Activated T-helper 1 cell treated with anti-CD3 and anti-CD28 coated beads, Interleukin-12 subunit alpha, Interleukin-12 subunit beta, Interleukin-2, Interleukin-4 antibody, amounts not matched to agents 30 ng/mL and 10 ng/mL and 1 ng/mL, durations not matched to agents 14 hours and 24 hours and 36 hours (primary cell): ENCODE data around the gene SULF2. TPM values are rescaled to one million over a fixed set of nuclear protein-coding genes. Genes with fewer than 3 reads are reported as not detected.

Source experiments
- DNase-seq: peaks from one replicate; pipeline ENCODE4 v3.0.0; 2021; ENCODE audit warnings: low spot score
- H3K27ac Mint-ChIP-seq: one replicate; pipeline ENCODE4 v1.8.0; 2021; ENCODE audit warnings: mild to moderate bottlenecking, mixed read lengths
- H3K27me3 Mint-ChIP-seq: one replicate; pipeline ENCODE4 v1.8.0; 2022; ENCODE audit warnings: mild to moderate bottlenecking, moderate library complexity, mixed read lengths; ENCODE audit not compliant: insufficient read depth
- H3K36me3 Mint-ChIP-seq: one replicate; pipeline ENCODE4 v1.8.0; 2021; ENCODE audit warnings: low read depth, mixed read lengths
- H3K4me1 Mint-ChIP-seq: one replicate; pipeline ENCODE4 v1.8.0; 2021; ENCODE audit warnings: low read depth, mixed read lengths
- H3K4me3 Mint-ChIP-seq: one replicate; pipeline ENCODE4 v1.8.0; 2021; ENCODE audit warnings: mild to moderate bottlenecking, moderate library complexity, mixed read lengths
- H3K9me3 Mint-ChIP-seq: one replicate; pipeline ENCODE4 v1.8.0; 2021; ENCODE audit warnings: mixed read lengths
- intact Hi-C: fragments of 100-400 bp; cut with micrococcal nuclease; formaldehyde crosslinking; loops from one replicate; pipeline ENCODE4 v1.15.1; 2024
- total RNA-seq: library from RNA; stranded (reverse); gene quantifications from 2 replicates; pipeline ENCODE4 v1.2.3, GENCODE V29; 2022

Gene SULF2
- total RNA-seq, 1 donor from 2014 or later, result 0.52 TPM

DNA sequence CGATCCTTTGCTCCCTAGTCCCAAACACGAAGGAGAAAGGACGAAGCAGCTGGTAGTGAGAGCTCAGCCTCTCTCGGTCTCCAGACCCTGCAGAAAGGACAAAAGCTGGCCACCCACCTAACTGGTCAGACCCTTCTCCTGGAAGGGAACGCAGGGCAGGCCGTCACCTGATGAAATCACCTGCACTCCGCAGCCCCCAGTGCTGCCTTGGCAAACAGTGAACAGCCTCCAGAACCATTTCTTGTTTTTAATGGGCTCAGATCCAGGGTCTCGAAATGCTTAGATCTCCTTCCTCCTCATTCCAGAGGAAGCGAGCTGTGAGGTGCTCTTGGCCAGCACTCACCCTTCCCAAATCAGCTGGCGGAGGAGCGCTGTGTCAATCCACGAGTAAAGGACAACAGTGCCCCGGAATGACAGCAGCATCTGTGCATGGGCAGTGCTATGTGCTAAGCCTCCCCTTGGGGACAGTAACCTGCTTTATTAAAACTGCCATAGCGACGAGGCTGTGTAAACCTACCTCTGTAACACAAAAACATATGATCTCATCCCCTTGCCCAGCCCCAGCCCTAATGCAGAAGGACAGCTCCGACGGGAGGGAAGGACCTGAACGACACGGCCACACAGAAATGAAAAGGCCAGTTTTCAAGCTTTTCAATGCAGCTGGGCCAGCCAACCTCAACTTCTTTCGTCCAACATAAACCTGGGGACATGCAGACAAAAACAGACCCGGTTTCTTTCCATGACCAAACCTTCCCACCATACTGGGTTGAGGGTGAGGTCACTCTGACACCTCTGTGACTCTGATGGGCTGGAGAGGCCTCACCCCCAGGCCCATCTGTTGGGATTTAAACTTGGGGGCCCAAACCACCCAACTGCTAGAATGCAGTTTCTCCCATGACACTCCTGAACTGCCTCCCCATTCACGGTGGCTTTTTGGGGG is 43.3 kb downstream of the SULF2 start:
- DNase-seq, result no peak
- intact Hi-C loops, result no loop called here
- H3K36me3 Mint-ChIP-seq, result no peaks in the 10 kb centered on the region
- H3K27me3 Mint-ChIP-seq, result peaks cover 6% of the 10 kb centered on the region
- H3K4me1 Mint-ChIP-seq, result no peaks in the 10 kb centered on the region
- no peak overlapping the region for H3K27ac Mint-ChIP-seq
- no peaks in the 10 kb centered on the region for H3K9me3 Mint-ChIP-seq
- H3K4me3 Mint-ChIP-seq, result no peak overlapping the region

DNA sequence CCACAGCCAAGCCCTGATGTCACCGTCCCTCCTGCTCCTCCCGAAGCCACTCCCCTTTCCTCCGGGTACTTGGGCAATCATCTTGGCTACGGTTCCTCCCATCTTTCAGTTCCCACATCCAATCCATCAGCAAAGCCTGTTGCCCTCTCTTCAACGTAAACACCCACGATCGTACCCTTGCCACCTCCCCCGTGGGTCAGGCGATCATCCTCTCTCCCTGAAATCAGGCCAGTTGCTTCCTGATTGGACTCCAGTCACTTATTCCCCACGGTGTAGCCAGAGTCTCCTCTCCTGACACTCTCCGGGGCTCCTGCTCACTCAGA is 44.5 kb downstream of the SULF2 start:
- no peaks in the 10 kb centered on the region for H3K4me1 Mint-ChIP-seq
- no peak overlapping the region for H3K4me3 Mint-ChIP-seq
- H3K27me3 Mint-ChIP-seq, result peaks cover 6% of the 10 kb centered on the region
- no peak overlapping the region for H3K27ac Mint-ChIP-seq
- H3K36me3 Mint-ChIP-seq, result no peaks in the 10 kb centered on the region
- DNase-seq, result no peak
- intact Hi-C loops, result no loop called here
- H3K9me3 Mint-ChIP-seq, result no peaks in the 10 kb centered on the region

DNA sequence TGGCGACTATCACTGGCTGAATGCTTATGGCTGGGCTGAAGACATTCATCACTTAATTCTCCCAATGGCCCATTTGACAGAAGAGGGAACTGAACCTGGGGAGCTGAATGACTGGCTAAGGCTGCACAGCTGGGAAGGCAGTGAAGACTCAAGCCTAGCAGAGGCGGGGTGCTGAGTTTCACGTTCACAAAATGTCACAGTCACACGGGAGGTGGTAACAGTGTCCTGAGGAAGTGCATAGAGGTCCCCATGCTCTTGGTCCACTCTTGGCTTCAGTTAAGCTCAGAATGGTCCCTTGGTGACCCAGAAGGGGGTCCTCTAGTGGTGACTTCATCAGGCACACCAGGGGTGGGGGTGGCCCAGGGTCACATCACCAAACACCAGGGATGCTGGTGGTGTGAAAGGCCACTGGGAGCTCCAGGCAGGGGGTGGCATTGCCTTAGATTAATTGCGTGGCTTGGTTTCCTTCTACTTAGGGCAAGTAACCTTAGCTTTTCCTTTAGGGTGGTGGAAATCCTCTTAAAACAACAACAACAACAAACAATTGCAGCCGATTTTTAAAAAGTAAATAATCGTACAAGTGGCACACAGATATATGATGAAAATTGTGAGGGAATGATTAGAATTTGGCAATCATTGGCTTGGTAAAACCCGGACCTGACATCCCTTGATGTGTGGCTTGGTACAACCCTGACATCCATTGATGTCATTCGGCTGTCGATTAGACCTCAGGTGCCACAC is 45.0 kb downstream of the SULF2 start:
- no peak for DNase-seq
- Mint-ChIP-seq H3K4me1 (no peaks in the 10 kb centered on the region), H3K9me3 (no peaks in the 10 kb centered on the region), H3K27ac (no peak overlapping the region), H3K4me3 (no peak overlapping the region), H3K36me3 (no peaks in the 10 kb centered on the region), H3K27me3 (peaks cover 4% of the 10 kb centered on the region)
- intact Hi-C loops, result no loop called here

DNA sequence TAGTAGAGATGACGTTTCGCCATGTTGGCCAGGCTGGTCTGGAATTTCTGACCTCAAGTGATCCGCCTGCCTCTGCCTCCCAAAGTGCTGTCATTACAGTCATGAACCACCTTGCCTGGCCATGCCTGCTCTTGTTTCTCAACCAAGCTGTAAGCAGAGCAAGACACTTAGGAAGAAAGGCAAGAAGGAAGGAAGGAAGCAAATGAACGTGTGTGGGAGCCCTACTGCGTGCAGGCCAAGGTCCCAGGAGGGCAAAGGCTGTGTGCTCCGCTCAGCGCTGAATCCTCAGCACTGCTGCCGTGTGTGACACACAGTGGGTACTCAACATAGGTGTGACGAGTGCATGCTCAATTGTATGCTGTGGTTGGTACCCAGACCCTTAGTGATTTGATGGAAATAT is 47.4 kb downstream of the SULF2 start:
- intact Hi-C loops, result no loop called here
- no peaks in the 10 kb centered on the region for H3K4me1 Mint-ChIP-seq
- H3K9me3 Mint-ChIP-seq, result no peaks in the 10 kb centered on the region
- H3K4me3 Mint-ChIP-seq, result no peak overlapping the region
- no peak overlapping the region for H3K27ac Mint-ChIP-seq
- peaks cover 7% of the 10 kb centered on the region for H3K27me3 Mint-ChIP-seq
- DNase-seq, result no peak
- H3K36me3 Mint-ChIP-seq, result no peaks in the 10 kb centered on the region

DNA sequence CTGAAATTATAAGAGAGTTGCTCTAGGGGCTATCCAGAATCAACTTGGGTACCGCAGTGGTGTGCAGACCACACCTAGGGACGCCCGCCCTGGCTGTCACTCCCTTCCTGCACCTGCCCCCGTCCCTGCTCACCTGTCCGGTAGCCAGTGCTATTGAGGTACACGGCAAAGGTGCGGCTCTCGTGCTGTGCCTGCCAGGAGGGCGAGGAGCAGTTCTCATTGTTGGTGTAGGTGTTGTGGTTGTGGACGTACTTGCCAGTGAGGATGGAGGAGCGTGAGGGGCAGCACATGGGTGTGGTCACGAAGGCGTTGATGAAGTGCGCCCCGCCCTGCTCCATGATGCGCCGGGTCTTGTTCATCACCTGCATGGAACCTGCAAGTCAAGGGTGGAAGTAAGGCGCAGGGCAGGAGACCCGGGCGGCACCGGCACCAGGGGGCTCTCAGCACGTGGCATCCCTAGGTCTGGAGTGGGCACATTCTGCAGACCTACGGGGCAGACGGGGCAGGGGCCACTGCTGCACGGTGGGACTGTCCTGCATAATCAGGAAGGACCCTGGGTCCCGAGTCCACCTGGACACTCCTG is 48.6 kb downstream of the SULF2 start:
- Mint-ChIP-seq H3K9me3 (no peaks in the 10 kb centered on the region), H3K4me1 (no peaks in the 10 kb centered on the region), H3K4me3 (no peak overlapping the region), H3K27me3 (peaks cover 7% of the 10 kb centered on the region), H3K36me3 (no peaks in the 10 kb centered on the region), H3K27ac (no peak overlapping the region)
- no peak for DNase-seq
- intact Hi-C loops, result no loop called here

DNA sequence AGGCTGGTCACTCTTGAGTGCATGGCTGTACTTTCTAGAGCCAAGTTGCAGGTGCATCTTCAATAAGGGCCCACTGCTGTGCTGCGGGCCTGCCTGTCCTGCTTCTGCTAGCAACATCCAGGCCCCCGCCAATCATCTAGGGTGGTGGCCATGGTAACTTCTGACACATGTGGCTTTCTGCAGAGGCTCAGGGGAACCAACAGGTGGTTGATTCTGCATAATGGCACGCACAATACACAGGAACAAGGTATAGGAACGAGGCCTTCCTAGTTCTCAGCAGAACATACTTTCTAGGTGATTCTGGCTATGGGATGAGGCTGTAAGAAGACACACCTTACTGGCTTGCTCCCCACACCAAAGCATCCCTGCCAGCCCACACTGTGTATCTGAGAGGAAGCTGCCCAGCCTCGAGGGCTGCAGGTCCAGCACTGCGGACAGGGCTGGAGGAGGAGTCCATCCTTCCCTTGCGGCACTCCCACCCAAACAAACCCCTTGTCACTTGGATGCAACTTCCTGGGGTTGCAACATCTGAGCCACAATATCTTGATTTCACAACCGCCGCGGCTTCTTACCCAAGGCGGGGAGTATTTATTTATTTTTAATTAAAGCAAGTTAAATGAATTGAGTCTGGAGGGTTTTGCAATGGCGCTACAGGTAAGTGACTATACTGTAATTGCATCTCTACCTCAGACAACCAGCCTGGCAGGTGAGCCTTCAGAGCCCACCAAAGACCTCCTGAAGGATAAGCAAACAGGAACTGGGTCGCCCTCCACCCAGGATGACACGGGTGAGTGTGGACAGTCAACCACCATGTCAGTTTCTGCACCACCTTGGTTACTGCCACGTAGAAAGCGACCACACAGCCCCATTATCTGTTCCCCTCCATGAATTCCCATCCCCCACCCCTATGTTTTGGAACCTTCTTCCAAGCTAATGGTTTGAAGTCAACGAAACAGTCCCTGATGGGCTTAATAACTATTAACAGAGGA is 49.6 kb downstream of the SULF2 start:
- Mint-ChIP-seq H3K36me3 (no peaks in the 10 kb centered on the region), H3K9me3 (no peaks in the 10 kb centered on the region), H3K27ac (no peak overlapping the region), H3K27me3 (peaks cover 3% of the 10 kb centered on the region), H3K4me3 (no peak overlapping the region), H3K4me1 (no peaks in the 10 kb centered on the region)
- no peak for DNase-seq
- intact Hi-C loops, result no loop called here

DNA sequence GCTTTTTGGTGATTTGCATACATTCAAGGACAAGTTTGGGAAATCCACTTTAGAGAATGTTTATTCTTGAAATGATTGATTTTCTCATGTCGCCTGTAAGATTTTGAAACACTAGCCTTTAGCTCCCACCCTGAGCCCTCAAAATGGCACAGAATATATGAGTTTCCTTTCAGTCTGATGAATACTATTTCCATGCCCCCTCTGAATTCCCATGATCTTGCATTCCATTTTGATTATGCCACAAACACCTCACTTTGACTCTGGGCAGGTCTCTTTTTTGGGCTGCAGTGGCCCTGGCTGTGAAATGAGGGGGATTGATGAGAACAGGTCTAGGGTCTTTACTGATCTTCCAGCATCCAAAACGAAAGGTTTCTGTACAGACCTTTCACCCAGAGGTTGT is 50.4 kb downstream of the SULF2 start:
- Mint-ChIP-seq H3K36me3 (no peaks in the 10 kb centered on the region), H3K4me3 (no peak overlapping the region), H3K27ac (no peak overlapping the region), H3K27me3 (peaks cover 3% of the 10 kb centered on the region), H3K9me3 (no peaks in the 10 kb centered on the region), H3K4me1 (no peaks in the 10 kb centered on the region)
- intact Hi-C loops, result no loop called here
- no peak for DNase-seq

DNA sequence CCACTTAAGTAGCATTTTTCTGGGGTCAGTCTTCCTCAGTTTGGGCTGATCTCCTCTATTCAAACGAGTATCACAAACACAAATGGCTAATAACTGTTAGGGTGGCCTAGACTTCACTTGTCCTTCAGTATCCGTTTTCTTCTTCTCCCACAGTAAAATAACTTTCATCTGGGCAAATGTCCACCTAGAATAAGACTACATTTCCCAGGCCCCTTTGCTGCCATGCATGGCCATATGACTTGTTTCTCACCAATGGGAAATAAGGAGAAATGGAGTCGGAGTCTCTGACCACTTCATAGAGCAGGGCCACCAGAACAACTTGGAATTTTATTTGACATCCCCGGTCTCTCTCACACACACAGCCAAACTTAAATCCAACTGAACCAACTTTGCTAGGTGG is 51.4 kb downstream of the SULF2 start:
- Mint-ChIP-seq H3K9me3 (no peaks in the 10 kb centered on the region), H3K4me3 (no peak overlapping the region), H3K4me1 (peaks cover 8% of the 10 kb centered on the region), H3K27me3 (peaks cover 3% of the 10 kb centered on the region), H3K27ac (no peak overlapping the region), H3K36me3 (no peaks in the 10 kb centered on the region)
- no peak for DNase-seq
- intact Hi-C loops, result no loop called here

DNA sequence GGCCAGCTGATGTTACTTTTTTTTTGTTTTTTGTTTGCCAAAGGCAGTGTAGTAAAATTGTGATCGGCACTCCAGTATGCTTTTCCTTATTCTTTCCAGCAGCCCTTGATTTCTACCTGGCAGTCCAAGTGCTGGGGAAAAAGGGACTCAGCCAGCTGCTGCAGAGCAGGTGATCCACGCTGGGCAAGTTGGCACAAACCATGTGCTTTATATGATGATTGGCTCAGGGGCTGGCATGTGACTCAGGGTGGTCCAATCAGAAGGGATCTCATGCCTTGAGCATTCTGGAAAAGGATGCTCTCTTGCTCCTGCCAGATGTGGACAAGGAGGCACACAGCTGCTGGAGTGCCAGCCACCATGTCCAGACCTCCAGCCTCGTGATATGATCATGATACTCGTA is 54.5 kb downstream of the SULF2 start:
- peaks cover 3% of the 10 kb centered on the region for H3K27me3 Mint-ChIP-seq
- DNase-seq, result no peak
- intact Hi-C loops, result no loop called here
- peaks cover 6% of the 10 kb centered on the region for H3K36me3 Mint-ChIP-seq
- H3K27ac Mint-ChIP-seq, result no peak overlapping the region
- H3K9me3 Mint-ChIP-seq, result no peaks in the 10 kb centered on the region
- peaks cover 33% of the 10 kb centered on the region for H3K4me1 Mint-ChIP-seq
- no peak overlapping the region for H3K4me3 Mint-ChIP-seq

DNA sequence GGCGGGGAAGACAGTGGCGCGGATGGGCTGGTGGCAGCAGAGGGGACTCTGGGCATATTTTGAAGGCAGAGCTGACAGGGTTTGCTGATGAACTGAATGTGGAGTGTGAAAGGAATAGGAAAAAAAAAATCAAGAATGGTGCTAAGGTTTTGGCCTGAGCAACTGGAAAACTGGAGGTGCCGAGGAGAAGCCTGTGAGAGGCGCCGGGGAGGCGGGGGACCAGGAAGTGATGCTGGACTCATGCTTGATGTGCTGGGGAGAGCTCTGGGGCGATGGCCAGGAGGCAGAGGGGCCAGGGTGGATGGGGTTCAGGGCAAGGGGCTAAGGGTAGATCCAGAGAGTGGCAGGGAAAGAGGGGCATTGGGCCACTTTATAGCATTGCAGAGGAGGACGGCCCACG is 55.8 kb downstream of the SULF2 start:
- peaks cover 3% of the 10 kb centered on the region for H3K27me3 Mint-ChIP-seq
- intact Hi-C loops, result loop anchor here (5.0 kb wide), 2 partner anchors 532 to 1367 kb away; no protein-coding TSS in a partner anchor
- no peaks in the 10 kb centered on the region for H3K9me3 Mint-ChIP-seq
- no peak for DNase-seq
- H3K4me1 Mint-ChIP-seq, result peaks cover 43% of the 10 kb centered on the region
- peaks cover 6% of the 10 kb centered on the region for H3K36me3 Mint-ChIP-seq
- H3K27ac Mint-ChIP-seq, result peak overlapping the region; percentile 2
- no peak overlapping the region for H3K4me3 Mint-ChIP-seq

DNA sequence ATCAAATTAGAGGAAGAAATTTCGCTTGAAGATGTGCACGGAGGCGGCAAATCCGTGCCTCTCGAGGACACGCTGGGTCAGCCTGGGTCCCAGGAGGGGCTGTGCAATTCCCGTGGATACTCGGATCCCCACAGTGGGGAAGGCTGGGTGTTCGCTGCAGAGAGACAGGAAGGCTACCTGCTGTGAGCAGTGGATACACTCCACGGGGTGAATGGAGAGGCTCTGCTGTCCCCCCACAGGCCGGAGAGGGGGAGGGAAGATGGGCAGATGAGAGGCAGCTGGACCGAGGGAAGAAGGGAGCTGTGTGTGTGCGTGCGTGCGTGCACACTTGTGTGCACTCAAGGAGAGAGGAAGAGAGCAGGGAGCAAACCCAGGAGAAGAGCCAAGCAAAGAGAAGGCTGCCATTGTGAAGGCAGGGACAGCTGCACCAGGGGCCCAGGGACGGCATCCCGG is 57.3 kb downstream of the SULF2 start:
- Mint-ChIP-seq H3K9me3 (no peaks in the 10 kb centered on the region), H3K36me3 (peaks cover 6% of the 10 kb centered on the region), H3K4me3 (peak overlapping the region; percentile 83), H3K27ac (peak overlapping the region; percentile 97), H3K27me3 (peaks cover under 1% of the 10 kb centered on the region), H3K4me1 (peaks cover 46% of the 10 kb centered on the region)
- intact Hi-C loops, result loop anchor here (5.0 kb wide), 2 partner anchors 531 to 1366 kb away; no protein-coding TSS in a partner anchor
- no peak for DNase-seq
